Stimulated activated CD8-positive, alpha-beta memory T cell treated with anti-CD3 and anti-CD28 coated beads, Interleukin-2, amount 100 ng/mL, for 1 hour (primary cell): ENCODE data around the gene CHST8.
"Not testable (repeated sequence)": the region's sequence is repeated elsewhere in the genome, so short reads cannot be mapped to it uniquely, and the experiment has no call there.

ENCODE experiments used
- DNase-seq, 2 donors: peaks; one replicate each; pipeline ENCODE4 v3.0.0-alpha.2; 2020; ENCODE audit warnings: low read depth in 2 of 2

Gene CHST8

DNA sequence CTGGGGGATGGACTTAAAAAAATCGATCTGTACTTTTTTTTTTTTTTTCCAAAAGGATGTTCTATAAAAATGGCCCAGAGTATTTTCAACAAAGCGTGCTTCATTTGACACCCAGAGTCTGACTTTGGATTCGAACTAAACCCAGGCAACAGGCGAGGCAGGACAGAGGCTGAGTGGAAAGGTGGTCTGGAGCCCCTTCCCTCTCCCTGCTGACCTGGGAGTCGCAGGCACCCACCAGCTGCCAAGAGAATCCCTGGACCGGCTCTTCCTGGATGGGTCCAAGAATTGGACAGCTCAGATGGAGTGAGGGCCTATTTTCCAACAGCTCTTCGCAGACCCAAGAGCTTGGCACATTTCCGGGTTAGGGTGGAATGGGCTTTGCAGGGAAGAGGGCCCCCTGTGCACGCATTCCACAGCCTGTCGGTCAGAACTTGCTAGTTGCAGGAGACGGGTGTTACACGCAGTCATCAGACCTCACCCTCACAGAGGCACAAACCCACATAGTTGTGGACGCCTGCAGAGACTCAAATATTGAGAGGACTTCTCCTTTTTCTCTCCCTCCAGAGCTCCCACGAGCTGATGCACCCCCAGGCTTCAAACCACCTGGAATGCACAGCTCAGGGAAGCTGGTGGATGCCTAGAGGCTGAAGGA is 190.1 kb downstream of the CHST8 start:
- DNase-seq, result no peak

DNA sequence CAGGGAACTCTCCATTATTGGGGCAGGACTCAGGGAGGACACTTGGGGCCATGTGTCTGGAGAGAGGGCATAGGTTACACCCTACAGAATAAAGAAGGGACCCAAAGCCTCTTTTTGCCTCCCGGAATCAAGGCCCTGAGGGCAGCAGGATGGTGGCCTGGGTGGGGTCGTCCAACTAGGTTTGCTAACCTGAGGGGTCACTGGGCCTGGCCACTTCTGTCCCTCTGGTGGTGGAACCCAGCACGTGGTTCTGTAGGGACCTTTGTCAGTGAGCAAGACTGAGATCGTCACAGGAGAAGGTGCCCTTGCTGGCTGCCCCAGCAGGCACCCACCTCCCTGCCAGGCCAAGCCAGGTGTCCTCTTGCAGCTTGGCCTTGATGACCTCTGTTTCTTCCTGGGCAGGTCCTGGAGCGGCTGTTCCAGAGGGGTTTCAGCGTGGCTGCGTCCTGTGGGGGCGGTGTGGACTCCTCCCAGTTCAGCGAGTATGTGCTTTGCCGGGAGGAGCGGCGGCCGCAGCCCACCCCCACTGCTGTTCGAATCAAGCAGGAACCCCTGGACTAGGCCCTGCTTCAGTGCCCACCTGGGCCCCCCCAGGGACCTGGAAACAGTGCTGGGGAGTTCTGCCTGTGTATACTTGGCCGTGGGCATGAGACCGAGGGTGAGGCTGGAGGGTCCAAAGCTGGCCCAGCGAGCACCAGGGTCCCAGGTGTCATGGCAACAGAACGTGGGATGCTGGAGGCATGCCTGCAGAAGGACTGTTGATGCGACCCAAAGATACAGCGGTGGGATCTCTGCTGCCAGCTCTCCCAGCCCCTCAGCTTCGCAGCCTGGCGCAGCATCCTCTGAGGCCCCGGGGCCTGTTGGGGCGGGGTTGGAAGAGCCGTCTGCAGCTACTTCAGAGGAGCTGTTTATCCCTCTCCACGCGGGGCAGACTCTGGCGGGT is 190.9 kb downstream of the CHST8 start:
- no peak for DNase-seq

- DNase-seq, result no peak
These were observed 191.8 kb downstream of the CHST8 start for GRCh38 chr19:33813391-33814101.

- DNase-seq, result no peak
These were observed 192.7 kb downstream of the CHST8 start for GRCh38 chr19:33814181-33815165.

GRCh38 chr19:33815380-33816340 is 193.9 kb downstream of the CHST8 start:
- no peak for DNase-seq

DNA sequence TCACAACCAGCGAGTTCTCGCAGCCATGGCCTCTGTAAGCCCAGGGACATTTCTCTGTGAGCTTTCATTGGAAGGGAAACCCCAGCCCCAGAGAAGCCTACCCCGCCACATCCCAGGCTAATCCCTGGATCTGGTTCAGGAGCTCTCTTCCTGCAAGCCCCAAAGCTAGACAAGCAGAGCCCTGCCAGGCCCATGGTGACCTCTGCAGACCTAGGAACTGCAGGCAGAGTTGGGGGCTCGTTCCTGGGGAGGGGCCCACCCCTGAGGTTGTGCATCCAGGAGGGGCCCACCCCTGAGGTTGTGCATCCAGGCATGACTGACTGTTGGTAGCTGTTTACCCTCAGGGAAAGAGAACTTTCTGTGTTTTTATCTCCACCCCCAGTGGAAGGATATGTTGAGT is 196.7 kb downstream of the CHST8 start:
- no peak for DNase-seq

GRCh38 chr19:33819078-33819477 is 197.3 kb downstream of the CHST8 start:
- DNase-seq, result not testable (repeated sequence)

DNA sequence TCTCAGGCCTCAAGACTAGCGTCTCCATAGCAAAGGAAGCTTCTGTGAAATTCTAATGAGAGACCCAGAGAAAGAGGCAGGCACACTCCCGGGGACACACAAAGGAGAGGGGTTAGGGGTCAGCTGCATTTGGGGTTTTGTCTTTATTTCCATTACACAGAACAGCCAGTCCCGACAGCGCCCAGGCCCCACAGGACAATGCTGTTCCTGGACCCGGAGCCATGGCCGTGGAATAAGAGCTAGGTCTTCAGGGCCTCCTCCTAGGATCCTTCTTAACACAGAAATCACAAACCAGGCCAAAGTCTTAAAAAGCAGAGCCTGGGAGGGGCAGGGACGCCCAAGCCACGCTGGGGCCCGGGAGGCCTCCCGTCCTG is 197.7 kb downstream of the CHST8 start:
- DNase-seq, result no peak

- no peak for DNase-seq
These were observed 198.4 kb downstream of the CHST8 start for GRCh38 chr19:33819880-33820781.

DNA sequence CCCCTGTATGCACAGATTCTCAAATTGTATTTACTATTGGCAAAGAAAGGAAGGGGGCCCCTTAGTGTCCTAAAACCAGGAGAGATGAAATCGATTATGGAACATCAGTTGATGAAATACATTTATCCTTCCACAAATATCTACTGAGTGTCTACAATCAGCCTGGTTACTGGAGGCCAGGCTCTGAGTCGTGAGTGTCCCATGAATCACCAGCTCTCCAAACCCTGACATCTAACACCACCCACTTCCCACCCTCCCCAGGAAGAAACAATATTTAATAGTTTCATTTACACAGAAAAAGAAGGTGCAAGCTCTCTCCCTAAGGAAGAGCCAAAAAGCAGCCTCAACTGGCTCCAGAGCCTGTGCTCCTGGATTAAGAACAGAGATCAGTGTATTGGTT is 200.1 kb downstream of the CHST8 start:
- no peak for DNase-seq
